Measurements from ENCODE around the gene NXNL1. TPM values are rescaled to one million over a fixed set of nuclear protein-coding genes. Genes with fewer than 3 reads are reported as not detected.

The NXNL1 gene
- total RNA-seq, 1 donor from 2014 or later: not detected

- no peaks in the 10 kb centered on the region for H3K9me3 Mint-ChIP-seq (ENCODE audit: low read depth)
- no peak overlapping the region for H3K27ac Mint-ChIP-seq (ENCODE audit: unreplicated experiment)
- H3K4me3 Mint-ChIP-seq (ENCODE audit: unreplicated experiment): no peak overlapping the region
- no peak for TF ChIP-seq CTCF (IDR thresholded peaks at IDR 0.05)
- H3K4me1 Mint-ChIP-seq (ENCODE audit: low read depth): peaks cover 3% of the 10 kb centered on the region
- H3K36me3 Mint-ChIP-seq (ENCODE audit: low read depth): no peaks in the 10 kb centered on the region
- peaks cover 20% of the 10 kb centered on the region for H3K27me3 Mint-ChIP-seq (ENCODE audit: low read depth)
- DNase-seq (ENCODE audit: low spot score): no peak
Observed at GRCh38 chr19:17411801-17412200, 48.9 kb downstream of the NXNL1 start.

DNA sequence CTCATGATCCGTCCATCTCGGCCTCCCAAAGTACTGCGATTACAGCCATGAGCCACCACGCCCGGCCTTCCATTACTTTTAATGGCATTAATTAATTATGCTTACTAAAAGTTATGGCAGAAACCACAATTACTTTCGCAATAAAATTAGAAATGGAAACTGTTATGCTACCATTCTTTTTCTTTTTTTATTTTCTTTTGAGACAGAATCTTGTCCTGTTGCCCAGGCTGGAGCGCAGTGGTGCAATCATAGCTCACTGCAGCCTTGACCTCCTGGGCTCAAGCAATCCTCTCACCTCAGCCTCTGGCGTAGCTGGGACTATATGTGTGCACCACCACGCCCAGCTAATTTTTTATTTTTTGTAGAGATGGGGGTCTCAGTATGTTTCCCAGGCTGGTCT lies 50.7 kb downstream of the NXNL1 start:
- H3K4me1 Mint-ChIP-seq (ENCODE audit: low read depth): peaks cover 14% of the 10 kb centered on the region
- H3K27me3 Mint-ChIP-seq (ENCODE audit: low read depth): peaks cover 11% of the 10 kb centered on the region
- no peak for TF ChIP-seq CTCF (IDR thresholded peaks at IDR 0.05)
- no peak for DNase-seq (ENCODE audit: low spot score)
- no peaks in the 10 kb centered on the region for H3K9me3 Mint-ChIP-seq (ENCODE audit: low read depth)
- H3K27ac Mint-ChIP-seq (ENCODE audit: unreplicated experiment): no peak overlapping the region
- H3K36me3 Mint-ChIP-seq (ENCODE audit: low read depth): no peaks in the 10 kb centered on the region
- no peak overlapping the region for H3K4me3 Mint-ChIP-seq (ENCODE audit: unreplicated experiment)

DNA sequence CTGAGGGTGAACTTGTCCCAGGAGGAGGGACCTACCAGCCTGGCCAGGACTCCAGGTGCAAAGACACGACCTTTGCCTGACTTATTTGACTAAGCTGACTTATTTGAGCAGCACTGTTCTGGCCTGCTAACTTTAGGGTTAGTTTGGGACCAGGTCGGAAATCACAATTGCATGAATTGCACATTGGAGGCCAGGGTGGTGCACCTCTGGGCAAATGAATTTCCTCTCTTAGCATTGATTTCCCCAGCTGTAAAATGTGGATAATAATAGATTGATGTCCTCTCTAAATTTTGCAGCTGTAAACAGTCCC lies 53.9 kb downstream of the NXNL1 start:
- Mint-ChIP-seq H3K36me3 (ENCODE audit: low read depth) (no peaks in the 10 kb centered on the region), H3K4me1 (ENCODE audit: low read depth) (peaks cover 14% of the 10 kb centered on the region), H3K9me3 (ENCODE audit: low read depth) (no peaks in the 10 kb centered on the region), H3K4me3 (ENCODE audit: unreplicated experiment) (no peak overlapping the region), H3K27me3 (ENCODE audit: low read depth) (no peaks in the 10 kb centered on the region), H3K27ac (ENCODE audit: unreplicated experiment) (no peak overlapping the region)
- DNase-seq (ENCODE audit: low spot score): no peak
- no peak for TF ChIP-seq CTCF (IDR thresholded peaks at IDR 0.05)

- no peak for TF ChIP-seq CTCF (IDR thresholded peaks at IDR 0.05)
- Mint-ChIP-seq H3K9me3 (ENCODE audit: low read depth) (no peaks in the 10 kb centered on the region), H3K4me1 (ENCODE audit: low read depth) (peaks cover 14% of the 10 kb centered on the region), H3K4me3 (ENCODE audit: unreplicated experiment) (no peak overlapping the region), H3K27ac (ENCODE audit: unreplicated experiment) (no peak overlapping the region), H3K36me3 (ENCODE audit: low read depth) (no peaks in the 10 kb centered on the region), H3K27me3 (ENCODE audit: low read depth) (peaks cover 3% of the 10 kb centered on the region)
- DNase-seq (ENCODE audit: low spot score): no peak
Observed at GRCh38 chr19:17406046-17406886, 54.5 kb downstream of the NXNL1 start.

Other genes starting within 250 kb of the NXNL1 start
- 27.3 to 31.7 TPM (median 29.9 TPM) in 3 replicates for gene USE1, start 245.6 kb downstream of the NXNL1 start, total RNA-seq
- gene OCEL1, start 234.7 kb downstream of the NXNL1 start, total RNA-seq: 21.1 to 23.8 TPM (median 22.3 TPM) in 3 replicates
- 31.9 to 45.0 TPM (median 43.7 TPM) in 3 replicates for gene NR2F6, start 215.0 kb downstream of the NXNL1 start, total RNA-seq
- gene USHBP1, start 196.2 kb downstream of the NXNL1 start, total RNA-seq: not detected in 3 replicates
- gene BABAM1, start 193.5 kb downstream of the NXNL1 start, total RNA-seq: 83.3 to 100 TPM (median 91.2 TPM) in 3 replicates
- 0.38 to 0.57 TPM (median 0.53 TPM) in 3 replicates for gene ANKLE1, start 179.0 kb downstream of the NXNL1 start, total RNA-seq
- 3.5 to 6.6 TPM (median 5.9 TPM) in 3 replicates for gene ABHD8, start 157.5 kb downstream of the NXNL1 start, total RNA-seq
- 56.6 to 68.7 TPM (median 61.7 TPM) in 3 replicates for gene MRPL34, start 155.1 kb downstream of the NXNL1 start, total RNA-seq
- 53.0 to 66.6 TPM (median 63.9 TPM) in 3 replicates for gene DDA1, start 151.4 kb downstream of the NXNL1 start, total RNA-seq
- gene ANO8, start 126.1 kb downstream of the NXNL1 start, total RNA-seq: 16.7 to 18.9 TPM (median 16.8 TPM) in 3 replicates
- 16.7 to 20.9 TPM (median 20.6 TPM) in 3 replicates for gene GTPBP3, start 123.4 kb downstream of the NXNL1 start, total RNA-seq
- 0.22 to 0.44 TPM in 2 of 3 replicates, not detected in the other for gene PLVAP, start 83.6 kb downstream of the NXNL1 start, total RNA-seq
- not detected in 3 replicates for gene CCDC194, start 66.7 kb downstream of the NXNL1 start, total RNA-seq
- gene BST2, start 55.3 kb downstream of the NXNL1 start, total RNA-seq: not detected in 3 replicates
- gene MVB12A, start 40.9 kb downstream of the NXNL1 start, total RNA-seq: 36.3 to 46.7 TPM (median 39.4 TPM) in 3 replicates
- 0.27 to 0.57 TPM (median 0.28 TPM) in 3 replicates for gene TMEM221, start 12.3 kb downstream of the NXNL1 start, total RNA-seq
- 6.8 to 7.9 TPM (median 7.7 TPM) in 3 replicates for gene SLC27A1, start 9.6 kb upstream of the NXNL1 start, total RNA-seq
- 73.7 to 112 TPM (median 108 TPM) in 3 replicates for gene PGLS, start 50.7 kb upstream of the NXNL1 start, total RNA-seq
- 113 to 146 TPM (median 140 TPM) in 3 replicates for gene COLGALT1, start 94.7 kb upstream of the NXNL1 start, total RNA-seq
- 2.0 to 3.9 TPM (median 2.1 TPM) in 3 replicates for gene UNC13A, start 227.4 kb upstream of the NXNL1 start, total RNA-seq